ENCODE measurements around the gene OR4D9. TPM values are rescaled to one million over a fixed set of nuclear protein-coding genes. Genes with fewer than 3 reads are reported as not detected.

Gene OR4D9
- total and polyA plus RNA-seq, 2 of the 8 experiments (the other 6 are each of a cell fraction or from before 2014, with no cell fraction given) = not detected

- TF ChIP-seq NRF1 (IDR thresholded peaks at IDR 0.05; ENCODE audit: low read depth, low read length) (no peak), TBP (IDR thresholded peaks at IDR 0.05; ENCODE audit: low read depth, low read length) (no peak), USF2 (IDR thresholded peaks at IDR 0.05; ENCODE audit: low read length) (no peak), CTCF (IDR thresholded peaks at IDR 0.05; ENCODE audit: control extremely low read depth in 1 of 3, insufficient read depth in 1 of 3, low read depth in 1 of 3, low read length in 3 of 3) (no peak)
Observed at GRCh38 chr11:59528711-59529110, 17.4 kb downstream of the OR4D9 start (continued).

Measured in H1 (cell line).